GF-D8 (cell line): ENCODE data around the gene PBOV1.

Source experiments
- DNase-seq: peaks from one replicate; lab custom pipeline; 2025; lab: John Stamatoyannopoulos, UW

PBOV1 gene

DNA sequence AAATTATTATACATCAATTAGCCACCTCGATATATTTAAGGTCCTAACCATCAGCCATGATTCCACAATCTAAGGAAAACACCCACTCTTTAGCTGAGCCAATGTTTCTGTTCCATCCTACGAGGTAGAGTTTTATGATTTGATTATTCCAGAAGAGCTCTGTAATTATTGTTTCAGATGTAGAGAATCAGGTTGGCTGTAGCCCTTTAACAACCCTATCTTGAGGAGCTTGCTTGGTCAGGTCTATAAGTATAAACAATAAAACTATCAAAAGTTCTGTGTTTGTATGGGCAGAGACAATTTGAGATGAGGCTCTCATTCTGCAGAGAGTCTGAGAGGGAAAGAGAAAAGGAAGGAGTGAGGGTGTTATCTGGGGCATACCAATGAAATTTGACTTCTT lies at the start of gene PBOV1:
Gene PBOV1, minus strand, starts transcription at position 43 of the 400 bp plus-strand sequence. CDS start 96 bp downstream, outside the sequence.
- no peak for DNase-seq

DNA sequence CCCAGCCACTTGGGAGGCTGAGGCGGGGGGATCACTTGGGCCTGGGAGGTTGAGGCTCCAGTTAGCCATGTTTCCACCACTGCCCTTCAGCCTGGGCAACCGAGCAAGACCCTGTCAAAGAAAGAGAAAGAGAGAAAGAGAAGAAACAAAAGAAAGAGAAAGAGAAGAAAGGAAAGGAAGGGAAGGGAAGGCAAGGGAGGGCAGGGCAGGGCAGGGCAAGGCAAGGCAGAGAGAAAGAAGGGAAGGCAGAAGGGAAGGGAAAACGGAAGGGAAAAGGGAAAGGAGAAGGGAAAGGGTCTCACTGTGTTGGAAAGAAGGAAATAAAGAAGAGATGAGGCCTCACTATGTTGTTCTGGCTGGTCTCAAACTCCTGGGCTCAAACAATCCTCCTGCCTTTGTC lies 47.8 kb upstream of the PBOV1 start:
- DNase-seq = no peak

- DNase-seq = no peak
These were observed 46.1 kb upstream of the PBOV1 start for GRCh38 chr6:138264372-138264880.

- no peak for DNase-seq
These were observed 45.7 kb upstream of the PBOV1 start for GRCh38 chr6:138263963-138264362.

- DNase-seq = no peak
These were observed 43.0 kb upstream of the PBOV1 start for GRCh38 chr6:138261116-138261780.

GRCh38 chr6:138258991-138259390 lies 40.7 kb upstream of the PBOV1 start:
- DNase-seq = no peak

- DNase-seq = no peak
These were observed 39.9 kb upstream of the PBOV1 start for GRCh38 chr6:138258197-138258596.

DNA sequence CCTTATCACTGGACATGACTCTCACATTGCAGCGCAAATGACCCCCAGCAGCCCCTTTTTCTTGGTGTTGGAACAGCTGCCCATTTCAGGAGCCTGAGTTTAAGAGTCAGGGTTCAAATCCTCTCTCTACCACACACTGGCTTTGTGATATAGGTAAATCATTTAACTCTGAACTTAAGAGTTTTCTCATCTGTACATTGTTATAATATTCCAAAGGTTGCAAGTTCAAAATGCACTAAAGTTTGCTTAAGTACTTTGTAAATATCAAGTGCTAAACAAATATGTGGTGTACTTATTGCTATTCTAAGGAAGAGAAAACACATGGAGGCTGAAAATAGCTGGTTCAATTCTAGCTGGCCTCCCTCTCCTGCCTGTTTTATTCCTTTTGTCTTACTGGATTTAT lies 39.3 kb upstream of the PBOV1 start:
- no peak for DNase-seq

- no peak for DNase-seq
These were observed 37.2 kb upstream of the PBOV1 start for GRCh38 chr6:138255443-138255842.

DNA sequence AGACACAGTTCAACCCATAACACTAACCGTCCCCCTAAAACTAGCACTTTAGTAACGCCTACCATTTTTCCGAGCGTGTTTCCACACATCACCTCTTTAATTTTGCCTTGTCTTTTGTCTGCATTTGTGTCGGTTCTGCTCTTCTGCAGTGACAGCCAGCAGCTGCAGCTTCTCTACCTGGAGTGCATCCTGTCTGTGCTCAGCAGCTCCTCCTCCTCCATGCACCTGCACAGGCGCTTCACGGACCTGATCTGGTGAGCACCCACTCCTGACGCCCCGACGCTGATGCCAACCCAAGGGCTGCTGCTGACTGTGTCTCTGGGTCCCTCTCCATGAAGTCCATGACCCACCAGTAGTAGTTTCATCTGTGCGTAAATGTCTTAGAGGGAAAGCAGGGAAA lies 35.4 kb upstream of the PBOV1 start:
- DNase-seq = no peak

DNA sequence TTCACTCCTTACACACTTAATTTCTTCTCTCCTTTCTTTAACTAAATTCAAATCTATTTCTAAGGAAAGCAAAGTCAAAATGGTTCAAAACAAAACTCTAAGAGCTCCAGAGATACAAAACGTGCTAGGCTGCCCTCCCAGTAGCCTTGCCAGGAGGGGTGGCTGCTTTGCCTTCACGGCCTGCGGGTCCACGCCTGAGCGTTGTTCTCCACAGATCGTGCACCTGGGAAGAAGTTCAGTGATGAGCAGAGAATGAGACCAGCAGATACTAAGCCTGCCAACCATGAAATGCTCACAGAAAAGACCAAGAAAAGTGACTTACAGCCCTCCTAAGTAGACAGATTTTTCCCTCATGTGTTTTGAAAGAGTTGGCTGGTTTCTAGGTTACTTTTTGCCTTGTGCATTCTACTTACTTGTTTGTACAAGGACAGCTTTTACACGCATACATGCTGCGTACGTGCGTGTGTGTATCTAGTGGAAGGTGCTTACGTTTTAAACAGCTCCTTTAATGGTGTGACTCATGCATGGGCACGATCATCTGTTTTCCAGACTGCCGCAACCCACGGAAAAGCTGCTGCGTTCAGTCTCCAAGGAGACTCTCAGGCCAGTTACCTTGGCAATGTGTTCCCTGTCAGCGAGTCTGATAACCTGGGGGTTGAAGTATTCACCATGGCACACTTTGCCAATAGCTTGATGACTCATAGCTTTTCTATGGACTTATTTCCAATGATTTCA lies 32.4 kb upstream of the PBOV1 start:
- DNase-seq = no peak

- no peak for DNase-seq
These were observed 31.8 kb upstream of the PBOV1 start for GRCh38 chr6:138250053-138250452.

- no peak for DNase-seq
These were observed 30.6 kb upstream of the PBOV1 start for GRCh38 chr6:138248878-138249277.

GRCh38 chr6:138248011-138248410 lies 29.7 kb upstream of the PBOV1 start:
- DNase-seq = no peak

GRCh38 chr6:138246650-138247440 lies 28.6 kb upstream of the PBOV1 start:
- no peak for DNase-seq

DNA sequence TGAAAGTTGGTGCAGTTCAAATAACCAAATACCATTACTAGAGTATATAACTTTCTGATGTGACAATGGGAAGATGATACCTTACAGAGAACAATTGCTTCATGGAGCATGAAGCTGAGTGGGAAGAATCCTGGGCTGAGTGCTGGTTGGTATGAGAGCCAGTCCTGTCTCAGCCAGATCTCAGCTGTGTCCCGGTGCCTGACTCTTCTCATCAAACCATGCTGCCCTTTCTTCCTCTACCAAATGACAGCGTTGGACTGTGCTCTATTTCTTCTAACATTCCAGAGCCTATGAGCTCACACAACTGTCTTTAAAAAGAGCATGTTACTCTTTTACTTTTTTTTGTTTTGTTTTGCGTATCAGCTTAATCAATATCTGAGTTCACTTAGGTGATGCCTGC lies 27.5 kb upstream of the PBOV1 start:
- no peak for DNase-seq

DNA sequence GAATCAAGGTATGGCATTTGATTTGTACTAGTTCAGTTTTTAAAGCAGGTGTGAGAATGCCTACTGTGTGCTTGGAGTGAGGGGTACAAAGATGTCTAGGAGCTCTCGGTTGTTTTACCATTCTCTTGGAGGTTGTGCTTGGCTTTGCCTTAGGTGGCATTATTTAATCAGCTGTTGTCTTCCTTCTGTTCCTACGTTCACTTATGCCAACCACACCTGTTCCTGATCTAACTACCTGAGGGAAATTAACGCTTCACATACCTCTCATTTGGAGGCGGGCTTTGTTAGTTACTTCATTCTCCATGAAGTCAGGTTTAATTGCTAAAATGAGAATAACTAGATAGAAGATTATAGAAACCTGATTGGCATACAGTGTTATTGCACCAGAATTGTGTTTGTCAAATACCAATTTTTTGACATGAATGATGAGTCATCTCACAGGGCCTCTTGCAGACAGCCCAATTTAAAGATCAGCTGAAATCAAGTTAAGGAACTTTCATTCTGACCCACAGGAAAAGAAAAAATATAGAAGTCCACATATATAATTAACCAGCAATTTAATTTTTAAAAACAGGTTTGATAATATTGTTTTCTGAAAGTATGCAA lies 24.8 kb upstream of the PBOV1 start:
- DNase-seq = no peak

DNA sequence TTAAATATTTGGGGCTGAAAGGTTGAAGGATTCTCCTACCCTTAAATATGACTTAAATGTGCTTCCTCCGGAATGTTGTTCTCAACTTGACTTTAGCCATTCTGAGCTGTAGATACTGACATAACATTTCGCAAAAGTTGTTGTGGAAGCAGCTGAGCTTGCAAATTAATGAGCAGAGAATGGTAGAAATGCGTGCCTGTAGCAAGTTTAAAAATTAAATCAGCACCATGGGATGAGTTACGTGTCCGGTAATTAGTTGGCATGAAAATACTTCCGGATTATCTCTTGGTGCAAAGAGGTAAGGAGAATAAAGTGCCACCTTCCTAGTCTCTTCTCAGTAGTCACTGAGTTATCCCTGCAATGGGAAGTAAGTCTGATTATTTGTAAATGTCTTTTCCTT lies 23.6 kb upstream of the PBOV1 start:
- no peak for DNase-seq

DNA sequence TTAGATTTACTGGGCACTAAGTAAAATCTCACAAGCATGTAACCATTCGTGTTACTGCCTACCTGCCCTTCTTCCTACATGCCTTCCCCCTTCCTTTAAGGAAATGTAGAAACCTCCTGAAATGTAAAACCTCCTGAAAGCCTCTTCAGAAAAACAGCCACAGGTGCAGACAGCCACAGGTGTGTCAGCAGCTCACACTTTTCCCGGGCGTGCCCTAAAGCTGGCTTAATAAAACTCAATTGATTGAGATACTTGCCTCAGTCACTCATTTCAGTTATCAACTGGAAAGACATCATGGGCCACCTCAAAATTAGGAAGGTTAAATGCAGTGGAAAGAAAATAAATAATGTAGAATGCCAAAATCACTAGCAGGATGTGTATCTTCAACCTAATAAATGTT lies 23.1 kb upstream of the PBOV1 start:
- DNase-seq = no peak

- DNase-seq = no peak
These were observed 22.4 kb upstream of the PBOV1 start for GRCh38 chr6:138240476-138241245.

GRCh38 chr6:138239774-138240173 lies 21.5 kb upstream of the PBOV1 start:
- DNase-seq = no peak

- no peak for DNase-seq
These were observed 20.1 kb upstream of the PBOV1 start for GRCh38 chr6:138238368-138238767.
